Measurements from ENCODE around the gene MAP3K10. TPM values are rescaled to one million over a fixed set of nuclear protein-coding genes. Genes with fewer than 3 reads are reported as not detected.

MAP3K10 gene
- total and polyA plus RNA-seq, 2 donors (not counting 1 experiment from before 2014, with no cell fraction given) = 22.5 to 41.6 TPM

DNA sequence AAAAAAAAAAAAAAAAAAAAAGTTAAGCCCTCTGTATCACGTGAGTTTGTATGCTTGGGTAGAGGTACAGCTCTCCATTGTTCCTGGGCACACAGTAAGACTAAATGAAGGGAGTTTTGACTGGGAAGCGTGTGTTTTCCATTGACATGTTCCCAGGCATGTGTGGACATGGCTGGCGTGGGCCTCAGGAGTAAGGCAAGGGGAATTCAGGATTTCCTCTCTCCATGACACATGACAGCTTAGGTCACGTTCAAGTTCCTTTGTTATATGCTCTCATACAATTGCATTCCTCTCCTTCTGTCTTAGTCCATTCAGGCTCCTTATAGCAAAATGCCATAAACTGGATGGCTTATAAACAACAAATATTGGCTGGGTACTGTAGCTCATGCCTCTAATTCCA, 17.1 kb upstream of the MAP3K10 start:
- H3K27me3 ChIP-seq (replicated peaks in 1 of 4; ENCODE audit: control extremely low read depth in 1 of 4, control insufficient read depth in 3 of 4, insufficient read depth in 4 of 4, low read length in 3 of 4) = peaks cover 0 to 2% (median 0%) of the 10 kb centered on the region in 4 experiments
- Mint-ChIP-seq H3K4me1 (no peaks in the 10 kb centered on the region), H3K9me3 (ENCODE audit: insufficient read depth) (no peaks in the 10 kb centered on the region), H3K27ac (no peak overlapping the region), H3K27me3 (peaks cover 23% of the 10 kb centered on the region), H3K4me3 (no peak overlapping the region)
- H3K4me3 ChIP-seq (ENCODE audit: control extremely low read depth in 1 of 5, extremely low read depth in 1 of 5, insufficient read depth in 1 of 5, low read depth in 2 of 5, low read length in 4 of 5) = no peak overlapping the region
- WGBS (ENCODE audit: insufficient coverage) = 95% methylated on average over 2 of the region's 4 CpGs
- DNase-seq = no peak
- H3K4me1 ChIP-seq (ENCODE audit: control insufficient read depth in 2 of 2, insufficient read depth in 2 of 2, low read length in 2 of 2) = no peaks in the 10 kb centered on the region
- H3K9me3 ChIP-seq (ENCODE audit: control extremely low read depth in 1 of 3, control insufficient read depth in 2 of 3, insufficient read depth in 1 of 3, low read length in 2 of 3) = no peaks in the 10 kb centered on the region
- no peak for ATAC-seq (ENCODE audit: low read depth)
- H3K27ac ChIP-seq (ENCODE audit: low read length in 2 of 2) = no peak overlapping the region
- H2AFZ ChIP-seq (ENCODE audit: insufficient read depth, low read depth, low read length, poor library complexity, severe bottlenecking) = no peak overlapping the region
- intact Hi-C loops (cut with micrococcal nuclease) = no loop called here
- CTCF ChIA-PET = interaction anchor here (0.8 to 1.4 kb wide), 3 partner anchors 9 to 22 kb away, joined by 3 to 6 read pairs (median 4); no protein-coding TSS in a partner anchor
- H3K79me2 ChIP-seq (ENCODE audit: control insufficient read depth, insufficient read depth, low read length) = no peaks in the 10 kb centered on the region
- H3K9ac ChIP-seq (ENCODE audit: low read length) = no peak overlapping the region
- H3K36me3 ChIP-seq (replicated peaks in 1 of 2; ENCODE audit: control extremely low read depth in 1 of 2, control insufficient read depth in 1 of 2, extremely low read depth in 1 of 2, insufficient read depth in 2 of 2, low read length in 1 of 2) = no peaks in the 10 kb centered on the region
- TF ChIP-seq, protein P1, sequence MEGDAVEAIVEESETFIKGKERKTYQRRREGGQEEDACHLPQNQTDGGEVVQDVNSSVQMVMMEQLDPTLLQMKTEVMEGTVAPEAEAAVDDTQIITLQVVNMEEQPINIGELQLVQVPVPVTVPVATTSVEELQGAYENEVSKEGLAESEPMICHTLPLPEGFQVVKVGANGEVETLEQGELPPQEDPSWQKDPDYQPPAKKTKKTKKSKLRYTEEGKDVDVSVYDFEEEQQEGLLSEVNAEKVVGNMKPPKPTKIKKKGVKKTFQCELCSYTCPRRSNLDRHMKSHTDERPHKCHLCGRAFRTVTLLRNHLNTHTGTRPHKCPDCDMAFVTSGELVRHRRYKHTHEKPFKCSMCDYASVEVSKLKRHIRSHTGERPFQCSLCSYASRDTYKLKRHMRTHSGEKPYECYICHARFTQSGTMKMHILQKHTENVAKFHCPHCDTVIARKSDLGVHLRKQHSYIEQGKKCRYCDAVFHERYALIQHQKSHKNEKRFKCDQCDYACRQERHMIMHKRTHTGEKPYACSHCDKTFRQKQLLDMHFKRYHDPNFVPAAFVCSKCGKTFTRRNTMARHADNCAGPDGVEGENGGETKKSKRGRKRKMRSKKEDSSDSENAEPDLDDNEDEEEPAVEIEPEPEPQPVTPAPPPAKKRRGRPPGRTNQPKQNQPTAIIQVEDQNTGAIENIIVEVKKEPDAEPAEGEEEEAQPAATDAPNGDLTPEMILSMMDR (IDR thresholded peaks at IDR 0.05) = no peak
- no peak for TF ChIP-seq EZH2 (IDR thresholded peaks at IDR 0.05; ENCODE audit: borderline replicate concordance, insufficient read depth, low read depth, low read length, poor library complexity, severe bottlenecking)
- H3K4me2 ChIP-seq (replicated peaks; ENCODE audit: low read depth, low read length, poor library complexity, severe bottlenecking) = no peak overlapping the region
- no peaks in the 10 kb centered on the region for H4K20me1 ChIP-seq (ENCODE audit: control insufficient read depth, insufficient read depth, low read length, poor library complexity, severe bottlenecking)
- POLR2A ChIA-PET = no interaction called here

DNA sequence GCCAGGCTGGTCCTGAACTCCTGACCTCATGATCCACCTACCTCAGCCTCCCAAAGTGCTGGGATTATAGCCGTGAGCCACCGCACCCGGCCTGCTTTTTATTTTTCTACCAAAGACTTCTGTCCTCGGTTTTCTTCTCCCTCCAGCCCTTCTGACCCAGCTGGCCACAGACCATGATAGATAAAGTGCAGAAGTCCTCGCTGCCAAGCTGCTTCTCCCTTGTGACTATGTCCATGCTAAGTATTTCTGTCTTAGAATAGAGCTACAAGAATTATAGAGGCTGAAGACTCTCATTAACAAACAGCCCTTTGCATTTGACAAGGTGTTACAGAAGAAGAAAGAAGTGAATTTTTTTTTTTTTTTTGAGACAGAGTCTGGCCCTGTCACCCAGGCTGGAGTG, 15.4 kb upstream of the MAP3K10 start:
- Histone ChIP-seq H3K4me3 (ENCODE audit: control extremely low read depth in 1 of 5, extremely low read depth in 1 of 5, insufficient read depth in 1 of 5, low read depth in 2 of 5, low read length in 4 of 5) (no peak overlapping the region), H3K79me2 (ENCODE audit: control insufficient read depth, insufficient read depth, low read length) (no peaks in the 10 kb centered on the region), H4K20me1 (ENCODE audit: control insufficient read depth, insufficient read depth, low read length, poor library complexity, severe bottlenecking) (no peaks in the 10 kb centered on the region), H3K27me3 (replicated peaks in 1 of 4; ENCODE audit: control extremely low read depth in 1 of 4, control insufficient read depth in 3 of 4, insufficient read depth in 4 of 4, low read length in 3 of 4) (peaks cover 0 to 5% (median 1%) of the 10 kb centered on the region in 4 experiments), H3K27ac (ENCODE audit: low read length in 2 of 2) (no peak overlapping the region), H3K9ac (ENCODE audit: low read length) (no peak overlapping the region), H3K36me3 (replicated peaks in 1 of 2; ENCODE audit: control extremely low read depth in 1 of 2, control insufficient read depth in 1 of 2, extremely low read depth in 1 of 2, insufficient read depth in 2 of 2, low read length in 1 of 2) (no peaks in the 10 kb centered on the region), H3K4me1 (ENCODE audit: control insufficient read depth in 2 of 2, insufficient read depth in 2 of 2, low read length in 2 of 2) (no peaks in the 10 kb centered on the region), H3K4me2 (replicated peaks; ENCODE audit: low read depth, low read length, poor library complexity, severe bottlenecking) (no peak overlapping the region), H3K9me3 (ENCODE audit: control extremely low read depth in 1 of 3, control insufficient read depth in 2 of 3, insufficient read depth in 1 of 3, low read length in 2 of 3) (no peaks in the 10 kb centered on the region), H2AFZ (ENCODE audit: insufficient read depth, low read depth, low read length, poor library complexity, severe bottlenecking) (no peak overlapping the region)
- WGBS (ENCODE audit: insufficient coverage) = 81% methylated on average over 4 of the region's 5 CpGs
- H3K27ac Mint-ChIP-seq = no peak overlapping the region
- DNase-seq (no peak), ATAC-seq (ENCODE audit: low read depth) (no peak)
- H3K4me3 Mint-ChIP-seq = no peak overlapping the region
- intact Hi-C loops (cut with micrococcal nuclease) = no loop called here
- ChIA-PET CTCF (no interaction called here), POLR2A (interaction anchor here (0.6 to 0.7 kb wide), 2 partner anchors 11 to 22 kb away, joined by 5 read pairs; no protein-coding TSS in a partner anchor)
- H3K9me3 Mint-ChIP-seq (ENCODE audit: insufficient read depth) = no peaks in the 10 kb centered on the region
- peaks cover 35% of the 10 kb centered on the region for H3K27me3 Mint-ChIP-seq
- no peak for TF ChIP-seq EZH2 (IDR thresholded peaks at IDR 0.05; ENCODE audit: borderline replicate concordance, insufficient read depth, low read depth, low read length, poor library complexity, severe bottlenecking)
- TF ChIP-seq, protein P1 (IDR thresholded peaks at IDR 0.05) = no peak
- H3K4me1 Mint-ChIP-seq = no peaks in the 10 kb centered on the region
